CD14-positive monocyte (primary cell): ENCODE results near the gene EEA1. TPM values are rescaled to one million over a fixed set of nuclear protein-coding genes. Genes with fewer than 3 reads are reported as not detected.
A peak's percentile ranks its signal among the peaks of the same experiment; 100 is the strongest.

Experiments used
- DNase-seq, 3 donors: peaks; one replicate each; pipeline ENCODE4 v3.0.0-alpha.2; 2011 to 2022
- H2AFZ ChIP-seq: 2 replicates; pipeline ENCODE4 v1.6.0; 2012; ENCODE audit warnings: mild to moderate bottlenecking, low read depth, low read length, inconsistent platforms; ENCODE audit not compliant: insufficient read depth, poor library complexity, severe bottlenecking
- H3K27ac ChIP-seq, 2 donors: 1 replicate in 1 of 2; 2 replicates in 1 of 2; pipeline ENCODE4 v1.5.1; 2012 to 2013; ENCODE audit warnings: low read length in 2 of 2, control low read depth in 1 of 2, inconsistent platforms in 1 of 2, low read depth in 1 of 2, mild to moderate bottlenecking in 1 of 2
- H3K27me3 ChIP-seq, 2 donors: one replicate each; pipeline versions ENCODE4 v1.6.0 to v1.6.1; 2011 to 2013; ENCODE audit warnings: low read length in 2 of 2; ENCODE audit not compliant: control insufficient read depth in 2 of 2, insufficient read depth in 2 of 2
- H3K36me3 ChIP-seq, 2 donors: replicated peaks in 1 of 2; 1 replicate in 1 of 2; 2 replicates in 1 of 2; pipeline versions ENCODE4 v1.5.1 to v1.6.1; 2012 to 2013; ENCODE audit warnings: low read length in 2 of 2, control low read depth in 1 of 2, inconsistent platforms in 1 of 2, mild to moderate bottlenecking in 1 of 2; ENCODE audit not compliant: insufficient read depth in 2 of 2, control insufficient read depth in 1 of 2
- H3K4me1 ChIP-seq, 2 donors: 1 replicate in 1 of 2; 2 replicates in 1 of 2; pipeline versions ENCODE4 v1.5.1 to v1.6.1; 2012 to 2013; ENCODE audit warnings: low read length in 2 of 2, control low read depth in 1 of 2, inconsistent platforms in 1 of 2, mild to moderate bottlenecking in 1 of 2, moderate library complexity in 1 of 2; ENCODE audit not compliant: insufficient read depth in 2 of 2, control insufficient read depth in 1 of 2
- H3K4me2 ChIP-seq: replicated peaks from 2 replicates; pipeline ENCODE3; 2012; ENCODE audit warnings: low read length, moderate library complexity, mild to moderate bottlenecking; ENCODE audit not compliant: poor library complexity, severe bottlenecking; ENCODE audit errors: extremely low read depth
- H3K4me3 ChIP-seq, 3 experiments: fragments of 200-600 bp in 1 of 3; sonication (generic) in 1 of 3; replicated peaks in 1 of 3; 1 replicate in 2 of 3; 2 replicates in 1 of 3; pipeline ENCODE4 v1.5.1; 2011 to 2013; ENCODE audit warnings: low read length in 3 of 3, mild to moderate bottlenecking in 3 of 3, control low read depth in 2 of 3, low read depth in 2 of 3, inconsistent platforms in 1 of 3, moderate library complexity in 1 of 3
- H3K79me2 ChIP-seq: 2 replicates; pipeline ENCODE4 v1.6.0; 2012; ENCODE audit warnings: mild to moderate bottlenecking, control low read depth, inconsistent platforms, low read length, moderate library complexity; ENCODE audit not compliant: insufficient read depth
- H3K9ac ChIP-seq: 2 replicates; pipeline ENCODE4 v1.6.0; 2017; ENCODE audit warnings: low read length, mild to moderate bottlenecking; ENCODE audit not compliant: insufficient read depth, poor library complexity, severe bottlenecking
- H3K9me3 ChIP-seq, 2 donors: replicated peaks in 1 of 2; 1 replicate in 1 of 2; 2 replicates in 1 of 2; pipeline versions ENCODE4 v1.5.1 to v1.6.1; 2012 to 2013; ENCODE audit warnings: low read length in 2 of 2, control low read depth in 1 of 2; ENCODE audit not compliant: control insufficient read depth in 1 of 2, insufficient read depth in 1 of 2
- H4K20me1 ChIP-seq: 2 replicates; pipeline ENCODE4 v1.6.0; 2012; ENCODE audit warnings: mild to moderate bottlenecking, low read length, control low read depth, moderate library complexity; ENCODE audit not compliant: insufficient read depth
- H3K27ac Mint-ChIP-seq, 7 donors: one replicate each; pipeline ENCODE4 v1.8.0; 2020; ENCODE audit warnings: mild to moderate bottlenecking in 7 of 7, mixed read lengths in 7 of 7, moderate library complexity in 6 of 7, inconsistent platforms in 2 of 7
- H3K27me3 Mint-ChIP-seq, 3 donors: one replicate each; pipeline ENCODE4 v1.8.0; 2021 to 2022; ENCODE audit warnings: low read depth in 3 of 3, mild to moderate bottlenecking in 3 of 3, mixed read lengths in 3 of 3, moderate library complexity in 3 of 3, inconsistent platforms in 1 of 3
- H3K36me3 Mint-ChIP-seq, 2 donors: one replicate each; pipeline ENCODE4 v1.8.0; 2020; ENCODE audit warnings: mixed read lengths in 2 of 2, inconsistent platforms in 1 of 2, mild to moderate bottlenecking in 1 of 2
- H3K4me1 Mint-ChIP-seq: one replicate; pipeline ENCODE4 v1.8.0; 2020; ENCODE audit warnings: mild to moderate bottlenecking, mixed read lengths
- H3K4me3 Mint-ChIP-seq, 2 donors: one replicate each; pipeline ENCODE4 v1.8.0; 2020; ENCODE audit warnings: mild to moderate bottlenecking in 2 of 2, mixed read lengths in 2 of 2, moderate library complexity in 1 of 2
- H3K9me3 Mint-ChIP-seq, 7 donors: one replicate each; pipeline ENCODE4 v1.8.0; 2020 to 2022; ENCODE audit warnings: mixed read lengths in 7 of 7, mild to moderate bottlenecking in 6 of 7, moderate library complexity in 6 of 7, inconsistent platforms in 2 of 7
- CTCF ChIP-seq: fragments of 200-600 bp; IDR thresholded peaks from one replicate; pipeline ENCODE4 v1.8.0; 2022; ENCODE audit warnings: antibody characterized with exemption, mild to moderate bottlenecking
- WGBS: methylation state at CpG from one replicate; pipeline ENCODE4 v1.1.5; 2013; ENCODE audit warnings: missing lambda C conversion rate; ENCODE audit not compliant: insufficient coverage; 5-methylcytosine and 5-hydroxymethylcytosine counted together
- intact Hi-C, 2 donors: fragments of 100-400 bp; cut with micrococcal nuclease; formaldehyde crosslinking; loops; one replicate each; pipeline versions ENCODE4 v1.15.0 to v1.15.1; 2023
- polyA plus RNA-seq, 3 donors: library from polyadenylated mRNA; depleted of rRNA in 1 of 3; unstranded in 2 of 3; stranded (reverse) in 1 of 3; fragments of 300-500 nt in 2 of 3; fragments of >200 nt in 1 of 3; fragmentation: Illumina TruSeq in 2 of 3; gene quantifications; 1 replicate in 2 of 3; 2 replicates in 1 of 3; pipeline ENCODE4 v1.2.3, GENCODE V29; 2012 to 2021

Gene EEA1
- polyA plus RNA-seq, 3 donors: 3.0 to 10.7 (median 3.6) TPM

GRCh38 chr12:92769124-92769901, 159.8 kb downstream of the EEA1 start:
- peak overlapping the region in 1 of 3 experiments; percentile 56 for H3K4me3 ChIP-seq
- peak in 2 of 3 donors; percentile 23 to 30 for DNase-seq
- peak overlapping the region; percentile 35 to 71 (median 68) for H3K27ac Mint-ChIP-seq

GRCh38 chr12:92765871-92766270, 163.2 kb downstream of the EEA1 start:
- H3K36me3 Mint-ChIP-seq: no peaks in the 10 kb centered on the region
- no peak overlapping the region for H3K9ac ChIP-seq
- H3K27ac Mint-ChIP-seq: no peak overlapping the region
- no peak overlapping the region for H3K4me3 ChIP-seq
- no peak for TF ChIP-seq CTCF
- no peaks in the 10 kb centered on the region for H3K36me3 ChIP-seq
- H3K4me2 ChIP-seq: no peak overlapping the region
- no peak overlapping the region for H3K4me3 Mint-ChIP-seq
- no peaks in the 10 kb centered on the region for H3K27me3 ChIP-seq
- no peaks in the 10 kb centered on the region for H3K9me3 ChIP-seq
- peaks cover 0 to 1% (median 0%) of the 10 kb centered on the region in 3 donors for H3K27me3 Mint-ChIP-seq
- no peak overlapping the region for H3K27ac ChIP-seq
- H3K4me1 ChIP-seq: peaks cover 44 to 55% of the 10 kb centered on the region in 2 donors
- H2AFZ ChIP-seq: no peak overlapping the region
- WGBS: no CpG with 5 or more reads among the region's 1 CpG
- intact Hi-C loops: no loop called here
- H3K79me2 ChIP-seq: no peaks in the 10 kb centered on the region
- H3K9me3 Mint-ChIP-seq: no peaks in the 10 kb centered on the region
- H4K20me1 ChIP-seq: no peaks in the 10 kb centered on the region
- DNase-seq: no peak
- peaks cover 51% of the 10 kb centered on the region for H3K4me1 Mint-ChIP-seq

More at GRCh38 chr12:92769124-92769901, 159.8 kb downstream of the EEA1 start:
- H3K36me3 ChIP-seq: no peaks in the 10 kb centered on the region
- peaks cover 39 to 42% of the 10 kb centered on the region in 2 donors for H3K4me1 ChIP-seq
- peak overlapping the region; percentile 73 for H3K4me2 ChIP-seq
- H2AFZ ChIP-seq: no peak overlapping the region
- 7% methylated on average over 3 of the region's 4 CpGs for WGBS
- H4K20me1 ChIP-seq: no peaks in the 10 kb centered on the region
- no peaks in the 10 kb centered on the region for H3K79me2 ChIP-seq
- peaks cover 47% of the 10 kb centered on the region for H3K4me1 Mint-ChIP-seq
- peaks cover 3 to 5% of the 10 kb centered on the region in 2 donors for H3K36me3 Mint-ChIP-seq
- H3K27me3 Mint-ChIP-seq: no peaks in the 10 kb centered on the region
- no peaks in the 10 kb centered on the region for H3K27me3 ChIP-seq
- no peak overlapping the region for H3K9ac ChIP-seq
- peak overlapping the region in 1 of 2 donors; percentile 70 for H3K27ac ChIP-seq
- intact Hi-C loops: no loop called here
- H3K9me3 ChIP-seq: no peaks in the 10 kb centered on the region
- no peaks in the 10 kb centered on the region for H3K9me3 Mint-ChIP-seq
- no peak for TF ChIP-seq CTCF
- H3K4me3 Mint-ChIP-seq: peak overlapping the region; percentile 13 to 73
